ENCODE results near the gene TSPAN5.
"Not testable (repeated sequence)": the region's sequence is repeated elsewhere in the genome, so short reads cannot be mapped to it uniquely, and the experiment has no call there.

The TSPAN5 gene

GRCh38 chr4:98658287-98659105 is at the start of gene TSPAN5:
TSPAN5 (minus strand) TSS chr4:98658611.
- DNase-seq (ENCODE audit: insufficient read length, low spot score) (peak; percentile 67), FAIRE-seq (no peak)

- FAIRE-seq: no peak
Measured at GRCh38 chr4:98706935-98707334, 48.5 kb upstream of the TSPAN5 start.

DNA sequence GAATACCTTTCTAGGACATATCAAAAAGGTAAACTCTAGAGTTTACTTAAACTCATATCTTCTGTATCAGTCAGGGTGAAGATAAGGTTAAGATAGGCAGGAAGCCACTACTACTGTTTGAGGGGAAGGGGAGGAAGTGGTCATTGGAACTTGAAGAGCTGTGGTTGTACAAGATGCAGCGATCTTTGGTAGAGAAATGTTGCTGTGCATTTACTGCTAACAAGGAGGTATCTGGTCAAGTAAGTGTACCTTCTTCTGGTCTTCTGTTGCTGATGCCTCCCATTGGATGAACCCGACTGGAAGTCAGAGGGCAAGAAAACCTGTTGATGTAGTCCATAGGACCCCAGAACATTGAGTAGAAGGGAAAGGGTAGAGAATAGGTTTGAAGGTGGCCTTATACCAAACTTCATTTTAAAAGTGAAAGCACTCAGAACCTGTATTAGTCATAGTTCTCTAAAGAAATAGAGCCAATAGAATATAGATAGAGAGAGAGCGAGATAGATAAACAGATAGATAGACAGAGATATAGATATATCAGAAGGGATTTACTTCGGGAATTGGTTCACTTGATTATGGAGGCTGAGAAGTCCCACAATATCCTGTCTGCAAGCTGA is 47.9 kb upstream of the TSPAN5 start:
- FAIRE-seq (no peak), DNase-seq (ENCODE audit: insufficient read length, low spot score) (no peak)

More at GRCh38 chr4:98706935-98707334, 48.5 kb upstream of the TSPAN5 start:
- DNase-seq (ENCODE audit: insufficient read length, low spot score): no peak

DNA sequence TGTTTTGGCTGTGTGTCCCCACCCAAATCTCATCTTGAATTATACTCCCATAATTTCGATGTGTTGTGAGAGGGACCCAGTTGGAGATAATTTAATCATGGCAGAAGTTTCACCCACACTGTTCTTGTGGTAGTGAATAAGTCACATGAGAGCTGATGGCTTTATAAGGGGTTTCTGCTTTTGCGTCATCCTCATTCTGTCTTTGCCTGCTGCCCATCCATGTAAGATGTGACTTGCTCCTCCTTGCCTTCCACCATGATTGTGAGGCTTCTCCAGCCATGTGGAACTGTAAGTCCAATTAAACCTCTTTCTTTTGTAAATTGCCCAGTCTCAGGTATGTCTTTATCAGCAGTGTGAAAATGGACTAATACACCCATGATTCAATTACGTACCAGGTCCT is 47.2 kb upstream of the TSPAN5 start:
- not testable (repeated sequence) for FAIRE-seq; DNase-seq (ENCODE audit: insufficient read length, low spot score)

DNA sequence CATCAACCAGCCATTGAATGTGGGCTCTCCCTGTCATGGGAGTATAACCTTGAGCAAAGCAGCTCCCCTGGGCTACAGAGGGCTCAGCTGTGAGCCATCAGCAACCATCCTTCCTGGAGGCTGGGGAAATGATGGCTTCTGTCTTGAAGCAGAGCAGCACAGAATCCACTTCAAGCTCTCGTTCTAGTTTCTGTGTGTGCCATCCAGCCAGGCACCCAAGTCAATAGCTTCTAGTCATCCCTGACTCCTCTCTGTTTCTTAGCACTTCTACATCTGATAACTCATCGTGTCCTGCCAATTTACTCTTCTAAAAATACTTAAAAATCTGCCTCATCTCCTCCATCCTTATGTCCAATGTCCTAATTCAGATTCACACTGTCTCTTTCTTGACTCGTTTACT is 42.2 kb upstream of the TSPAN5 start:
- FAIRE-seq (no peak), DNase-seq (ENCODE audit: insufficient read length, low spot score) (no peak)

GRCh38 chr4:98694076-98694475 is 35.7 kb upstream of the TSPAN5 start:
- FAIRE-seq: no peak
- no peak for DNase-seq (ENCODE audit: insufficient read length, low spot score)

DNA sequence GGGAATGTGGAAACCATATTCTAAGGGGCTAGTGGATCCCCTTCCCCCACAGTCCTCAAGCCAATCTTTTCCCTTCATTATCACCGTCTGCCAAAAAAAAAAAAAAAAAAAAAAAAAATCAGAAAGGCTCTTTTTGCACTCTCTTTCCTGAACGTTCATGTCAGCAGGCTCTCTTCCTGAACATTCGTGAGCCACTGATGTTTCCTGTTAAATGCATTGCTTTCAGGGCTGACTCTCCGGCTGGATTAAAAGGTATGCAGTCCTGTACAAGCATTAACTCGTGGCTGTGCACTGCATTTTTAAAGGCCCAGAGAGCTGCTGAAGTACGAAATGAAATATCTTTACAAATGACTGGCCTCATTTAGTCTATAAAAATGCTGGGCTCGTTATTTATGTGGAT is 34.0 kb upstream of the TSPAN5 start:
- no peak for FAIRE-seq

DNA sequence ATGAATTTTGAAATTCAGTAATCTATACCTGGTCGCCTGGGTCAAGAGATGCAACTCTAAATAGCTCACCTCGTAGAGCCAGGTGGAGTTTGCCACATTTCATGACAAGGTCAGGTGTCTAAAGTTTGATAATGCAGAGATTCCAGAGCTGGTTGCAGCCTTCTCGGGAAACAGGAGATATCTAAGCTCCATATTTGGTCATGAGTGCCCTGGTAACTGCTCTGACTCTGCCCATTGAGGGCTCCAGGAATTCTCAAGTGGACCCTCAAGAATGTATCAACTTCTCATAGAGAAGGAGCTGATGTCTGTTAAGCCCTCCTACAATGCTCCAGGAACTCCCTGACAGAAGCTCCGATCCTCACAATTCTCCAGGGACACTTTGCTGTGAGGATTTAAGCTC is 33.2 kb upstream of the TSPAN5 start:
- DNase-seq (ENCODE audit: insufficient read length, low spot score): no peak
- FAIRE-seq: no peak

More for the DNA sequence above, 34.0 kb upstream of the TSPAN5 start:
- DNase-seq (ENCODE audit: insufficient read length, low spot score): no peak

DNA sequence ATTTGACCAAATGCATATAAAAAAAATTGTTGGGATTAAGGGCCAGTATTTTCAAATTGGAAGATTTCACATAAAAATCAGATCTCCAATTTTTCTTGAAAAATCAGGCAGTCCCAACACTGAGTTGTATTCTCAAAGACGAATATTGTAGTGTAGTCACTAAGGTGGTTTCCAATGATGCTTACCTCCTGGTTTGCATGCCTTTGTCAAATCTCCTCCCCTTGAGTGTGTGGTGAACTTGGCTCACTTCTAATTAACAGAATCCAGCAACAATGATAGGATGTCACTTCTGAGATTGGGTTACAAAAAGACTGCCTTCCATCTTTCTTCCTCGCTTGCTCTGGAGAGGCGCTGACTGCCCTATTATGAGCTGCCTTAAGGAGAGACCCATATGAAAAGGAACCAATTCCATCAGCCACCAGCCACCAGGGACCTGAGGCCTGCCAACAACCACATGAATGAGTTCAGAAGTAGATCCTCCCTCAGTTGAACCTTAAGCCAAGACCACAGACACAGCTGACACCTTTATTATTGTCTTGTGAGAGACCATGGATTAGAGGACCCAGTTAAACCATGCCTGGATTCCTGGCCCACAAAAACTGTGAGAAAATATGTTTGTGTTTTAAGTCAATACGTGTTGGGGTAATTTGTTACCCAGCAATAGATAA is 31.2 kb upstream of the TSPAN5 start:
- FAIRE-seq (no peak), DNase-seq (ENCODE audit: insufficient read length, low spot score) (no peak)

GRCh38 chr4:98688411-98689290 is 30.2 kb upstream of the TSPAN5 start:
- DNase-seq (ENCODE audit: insufficient read length, low spot score): no peak
- no peak for FAIRE-seq

DNA sequence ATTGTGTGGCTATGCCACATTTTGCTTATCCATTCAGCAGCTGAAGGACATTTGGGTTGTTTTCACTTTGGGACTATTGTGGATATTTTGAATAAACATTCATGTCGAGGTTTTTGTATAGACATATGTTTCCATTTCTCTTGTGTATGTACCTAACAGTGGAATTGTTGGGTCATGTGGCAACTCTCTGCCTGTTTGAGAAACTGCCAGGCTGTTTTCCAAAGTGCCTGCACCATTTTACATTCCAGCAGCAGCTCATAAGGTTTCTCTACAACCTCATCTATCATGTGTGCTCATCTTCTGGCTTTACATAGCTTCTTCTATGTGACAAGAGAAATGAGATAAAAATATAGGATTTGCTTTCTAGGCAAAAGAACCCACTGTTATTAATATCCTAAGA is 29.5 kb upstream of the TSPAN5 start:
- FAIRE-seq: no peak
- DNase-seq (ENCODE audit: insufficient read length, low spot score): no peak

- FAIRE-seq: no peak
Measured at GRCh38 chr4:98686847-98687246, 28.4 kb upstream of the TSPAN5 start.

GRCh38 chr4:98686043-98686707 is 27.8 kb upstream of the TSPAN5 start:
- FAIRE-seq (no peak), DNase-seq (ENCODE audit: insufficient read length, low spot score) (no peak)

More at GRCh38 chr4:98686847-98687246, 28.4 kb upstream of the TSPAN5 start:
- no peak for DNase-seq (ENCODE audit: insufficient read length, low spot score)

DNA sequence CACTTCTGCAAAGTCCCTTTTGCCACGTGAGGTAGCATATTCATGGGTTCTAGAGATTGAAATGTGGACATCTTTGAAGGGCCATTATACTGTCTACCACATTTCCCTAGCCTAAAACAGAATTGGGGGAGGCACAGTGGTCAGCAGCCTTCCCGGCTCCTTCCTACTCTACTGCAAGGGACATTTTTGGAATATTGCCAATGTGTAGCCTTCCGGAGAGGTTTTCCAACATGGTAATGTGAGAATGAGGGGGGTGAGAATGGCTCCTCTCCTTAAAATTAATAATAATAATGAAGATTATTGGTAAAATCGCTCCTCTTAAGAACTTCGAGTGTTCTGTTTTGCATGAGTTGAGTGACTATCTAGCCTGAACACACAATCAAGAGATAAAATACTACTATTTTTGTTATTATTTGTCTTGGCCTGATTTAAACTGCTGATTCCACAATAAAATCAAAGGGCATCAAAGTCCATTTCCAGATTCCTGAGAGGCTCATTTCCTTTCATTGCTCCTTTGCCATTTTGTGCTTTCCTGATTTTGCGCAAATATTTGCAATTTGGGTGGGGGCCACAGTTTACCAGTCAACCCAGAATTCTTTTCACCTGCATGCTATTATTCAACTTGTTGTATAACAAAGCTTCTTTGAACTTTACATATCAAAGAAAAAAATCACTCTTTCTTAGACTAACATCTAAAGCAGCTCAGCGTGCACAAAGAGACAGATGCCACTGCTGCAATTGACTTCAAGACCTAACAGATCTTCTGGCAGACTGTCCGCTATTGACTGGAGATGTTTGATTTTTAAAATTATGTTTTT is 27.0 kb upstream of the TSPAN5 start:
- FAIRE-seq: no peak
- no peak for DNase-seq (ENCODE audit: insufficient read length, low spot score)

DNA sequence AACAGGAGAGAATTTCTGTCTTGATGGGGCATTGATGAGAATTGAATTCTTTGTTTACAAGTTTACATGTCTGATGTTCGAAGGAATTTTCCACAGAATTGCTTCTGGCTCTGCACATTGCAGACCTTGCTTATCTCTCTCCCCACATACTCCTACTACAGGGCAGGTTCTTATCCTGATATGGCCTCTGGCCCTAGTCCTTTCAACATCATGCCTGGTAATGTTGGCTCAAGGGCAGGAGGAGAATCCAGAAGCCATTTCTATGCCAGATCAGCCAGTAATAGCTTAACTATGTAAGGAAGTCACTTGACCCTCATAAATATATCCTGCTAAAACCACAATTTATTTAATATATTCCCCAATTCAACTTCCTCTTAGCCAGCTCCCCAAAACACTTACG is 24.3 kb upstream of the TSPAN5 start:
- FAIRE-seq: no peak
- no peak for DNase-seq (ENCODE audit: insufficient read length, low spot score)

DNA sequence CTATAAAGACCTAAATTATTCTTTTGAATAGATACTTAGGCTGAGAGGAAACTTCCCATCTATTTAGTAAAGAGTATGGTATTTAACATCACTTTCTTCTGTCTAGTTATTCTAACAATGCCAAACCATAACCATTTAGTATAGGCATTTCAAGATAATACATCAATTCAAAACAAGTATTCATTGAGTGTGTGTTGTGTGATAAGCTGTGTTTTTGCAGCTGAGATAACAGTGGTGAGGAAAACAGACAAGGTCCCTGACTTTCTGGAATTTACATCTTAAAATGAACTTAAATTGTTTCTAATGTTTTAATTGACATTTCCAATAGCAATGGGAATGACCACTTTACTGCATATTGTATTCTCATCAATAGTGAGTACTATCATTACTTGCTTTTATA is 22.4 kb upstream of the TSPAN5 start:
- FAIRE-seq: no peak

DNA sequence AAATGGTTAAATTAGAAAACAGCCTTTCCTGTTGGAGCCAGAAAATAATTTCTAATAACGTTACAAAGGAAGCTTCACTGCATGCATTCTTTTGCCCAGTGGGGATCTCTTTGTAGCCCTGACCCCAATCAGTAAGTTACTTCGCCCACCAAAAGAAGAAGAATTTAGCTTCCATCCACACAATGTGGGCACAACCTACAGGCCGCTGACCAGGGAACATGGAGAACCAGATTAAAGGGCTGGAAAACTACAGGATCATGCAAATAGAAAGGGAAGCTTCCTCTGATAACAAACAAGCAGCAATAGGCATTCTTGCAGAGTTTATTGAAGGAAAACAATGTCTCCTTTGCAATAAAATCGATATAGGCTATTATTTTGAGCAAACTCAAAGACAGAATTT is 21.3 kb upstream of the TSPAN5 start:
- DNase-seq (ENCODE audit: insufficient read length, low spot score) (no peak), FAIRE-seq (no peak)

More for the DNA sequence above, 22.4 kb upstream of the TSPAN5 start:
- no peak for DNase-seq (ENCODE audit: insufficient read length, low spot score)

DNA sequence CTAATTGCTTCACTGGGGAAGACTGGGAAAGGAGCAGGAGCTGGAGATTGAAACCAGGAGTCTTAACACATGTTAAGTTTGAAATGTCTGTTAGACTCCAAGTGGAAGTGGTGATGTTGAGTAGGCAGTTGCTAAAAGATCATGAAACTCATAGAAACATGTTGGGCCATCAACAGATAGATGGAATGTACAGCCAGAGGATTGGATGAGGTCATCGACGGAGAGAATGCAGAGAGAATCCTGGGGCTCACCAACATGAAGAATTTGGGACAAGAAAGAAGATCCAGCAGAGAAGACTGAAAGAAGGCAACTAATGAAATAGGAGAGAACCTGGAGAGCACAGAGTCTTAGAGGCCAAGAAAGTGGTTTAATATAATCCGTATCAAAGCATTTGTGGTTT is 19.4 kb upstream of the TSPAN5 start:
- DNase-seq (ENCODE audit: insufficient read length, low spot score) (no peak), FAIRE-seq (no peak)

- DNase-seq (ENCODE audit: insufficient read length, low spot score) (no peak), FAIRE-seq (no peak)
Measured at GRCh38 chr4:98674404-98675173, 16.2 kb upstream of the TSPAN5 start.
